COLO829 (cell line): ENCODE data around the gene TAGLN2.
A peak's percentile ranks its signal among the peaks of the same experiment; 100 is the strongest.

ENCODE experiments used
- DNase-seq: peaks from one replicate; pipeline ENCODE4 v3.0.0; 2012; ENCODE audit warnings: low spot score

TAGLN2 gene

GRCh38 chr1:159924791-159925718 is at the start of gene TAGLN2:
TSS of gene TAGLN2 (minus strand) at chr1:159925507. CDS start at chr1:159920509, 4,998 bp downstream.
- peak; percentile 97 for DNase-seq

GRCh38 chr1:159974350-159974965 is 49.2 kb upstream of the TAGLN2 start:
- no peak for DNase-seq

- no peak for DNase-seq
Measured at GRCh38 chr1:159973350-159973940, 48.1 kb upstream of the TAGLN2 start.

- no peak for DNase-seq
Measured at GRCh38 chr1:159972443-159973205, 47.3 kb upstream of the TAGLN2 start.

GRCh38 chr1:159970932-159971342 is 45.6 kb upstream of the TAGLN2 start:
- peak; percentile 95 for DNase-seq

- no peak for DNase-seq
Measured at GRCh38 chr1:159968901-159969300, 43.6 kb upstream of the TAGLN2 start.

GRCh38 chr1:159965263-159965662 is 40.0 kb upstream of the TAGLN2 start:
- no peak for DNase-seq

- DNase-seq = no peak
Measured at GRCh38 chr1:159964144-159964543, 38.8 kb upstream of the TAGLN2 start.

- no peak for DNase-seq
Measured at GRCh38 chr1:159962176-159962575, 36.9 kb upstream of the TAGLN2 start.

GRCh38 chr1:159961636-159962035 is 36.3 kb upstream of the TAGLN2 start:
- DNase-seq = no peak

GRCh38 chr1:159960721-159961381 is 35.5 kb upstream of the TAGLN2 start:
- no peak for DNase-seq

GRCh38 chr1:159959451-159959850 is 34.1 kb upstream of the TAGLN2 start:
- DNase-seq = no peak

GRCh38 chr1:159958719-159959380 is 33.5 kb upstream of the TAGLN2 start:
- no peak for DNase-seq

GRCh38 chr1:159957824-159958268 is 32.5 kb upstream of the TAGLN2 start:
- DNase-seq = no peak

- no peak for DNase-seq
Measured at GRCh38 chr1:159955456-159955855, 30.1 kb upstream of the TAGLN2 start.

- DNase-seq = peak; percentile 70
Measured at GRCh38 chr1:159953536-159954515, 28.5 kb upstream of the TAGLN2 start, which contains the start of gene SLAMF9. TSS of gene SLAMF9 (minus strand) at chr1:159954237. CDS start at chr1:159954137, 100 bp downstream.

GRCh38 chr1:159952932-159953331 is 27.6 kb upstream of the TAGLN2 start:
- DNase-seq = no peak

- no peak for DNase-seq
Measured at GRCh38 chr1:159951551-159951950, 26.2 kb upstream of the TAGLN2 start.

- DNase-seq = no peak
Measured at GRCh38 chr1:159951016-159951415, 25.7 kb upstream of the TAGLN2 start.

- no peak for DNase-seq
Measured at GRCh38 chr1:159949981-159950381, 24.7 kb upstream of the TAGLN2 start.
